PC-9 (cell line): Measurements from ENCODE around the gene GCH1.

Experiments
- EZH2 ChIP-seq: fragments of 200-600 bp; sonication (generic); IDR thresholded peaks from 2 replicates; pipeline ENCODE4 v1.8.0; 2017; ENCODE audit warnings: antibody characterized with exemption, low read depth
- TF ChIP-seq, protein P1 (sequence below): fragments of 200-600 bp; sonication (generic); conservative IDR thresholded peaks from 2 replicates; pipeline ENCODE4 v1.6.1; 2017; ENCODE audit warnings: mixed run types, antibody characterized with exemption, mild to moderate bottlenecking, moderate library complexity

GRCh38 chr14:54933006-54933405 lies 30.4 kb upstream of the GCH1 start:
- TF ChIP-seq, protein P1, sequence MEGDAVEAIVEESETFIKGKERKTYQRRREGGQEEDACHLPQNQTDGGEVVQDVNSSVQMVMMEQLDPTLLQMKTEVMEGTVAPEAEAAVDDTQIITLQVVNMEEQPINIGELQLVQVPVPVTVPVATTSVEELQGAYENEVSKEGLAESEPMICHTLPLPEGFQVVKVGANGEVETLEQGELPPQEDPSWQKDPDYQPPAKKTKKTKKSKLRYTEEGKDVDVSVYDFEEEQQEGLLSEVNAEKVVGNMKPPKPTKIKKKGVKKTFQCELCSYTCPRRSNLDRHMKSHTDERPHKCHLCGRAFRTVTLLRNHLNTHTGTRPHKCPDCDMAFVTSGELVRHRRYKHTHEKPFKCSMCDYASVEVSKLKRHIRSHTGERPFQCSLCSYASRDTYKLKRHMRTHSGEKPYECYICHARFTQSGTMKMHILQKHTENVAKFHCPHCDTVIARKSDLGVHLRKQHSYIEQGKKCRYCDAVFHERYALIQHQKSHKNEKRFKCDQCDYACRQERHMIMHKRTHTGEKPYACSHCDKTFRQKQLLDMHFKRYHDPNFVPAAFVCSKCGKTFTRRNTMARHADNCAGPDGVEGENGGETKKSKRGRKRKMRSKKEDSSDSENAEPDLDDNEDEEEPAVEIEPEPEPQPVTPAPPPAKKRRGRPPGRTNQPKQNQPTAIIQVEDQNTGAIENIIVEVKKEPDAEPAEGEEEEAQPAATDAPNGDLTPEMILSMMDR, result no peak
- TF ChIP-seq EZH2, result no peak
